Panc1 (cell line): ENCODE measurements around the gene PTBP3. TPM values are rescaled to one million over a fixed set of nuclear protein-coding genes. Genes with fewer than 3 reads are reported as not detected.

Experiments
- ATAC-seq: fragments of 200-7000 bp; cut with Tn5 transposase; 2 replicates; pipeline ENCODE4 v1.9.1; 2020; ENCODE audit warnings: mild to moderate bottlenecking, moderate library complexity
- BruUV-seq: library from RNA; stranded (reverse); fragments of 400-500 nt; replicated peaks from 2 replicates; lab custom pipeline; 2021; lab: Mats Ljungman, UMichigan
- CTCF ChIA-PET: fragments of 300-600 bp; sonication (Branson Sonifier 250); formaldehyde crosslinking; loops from one replicate; lab custom pipeline; 2022; ENCODE audit warnings: antibody characterized with exemption; lab: Charles Lee
- POLR2A ChIA-PET: fragments of 300-600 bp; sonication (Branson Sonifier 250); formaldehyde crosslinking; loops from one replicate; lab custom pipeline; 2022; ENCODE audit warnings: antibody characterized with exemption; lab: Charles Lee
- DNase-seq: peaks from one replicate; pipeline ENCODE4 v3.0.0-alpha.2; 2010; ENCODE audit warnings: low read depth, low spot score
- H3K27ac ChIP-seq: 2 replicates; pipeline ENCODE4 v1.5.1; 2011; ENCODE audit warnings: mild to moderate bottlenecking, low read length, inconsistent platforms
- H3K27me3 ChIP-seq: fragments of 200-500 bp; sonication (Bioruptor generic); 2 replicates; pipeline ENCODE4 v1.6.0; 2014; ENCODE audit warnings: low read length, inconsistent platforms; ENCODE audit not compliant: control insufficient read depth, insufficient read depth
- H3K36me3 ChIP-seq: fragments of 200-500 bp; sonication (Bioruptor generic); 2 replicates; pipeline ENCODE4 v1.5.1; 2014; ENCODE audit warnings: inconsistent platforms, mild to moderate bottlenecking, low read length, moderate library complexity; ENCODE audit not compliant: control insufficient read depth, insufficient read depth
- H3K4me1 ChIP-seq: 2 replicates; pipeline ENCODE4 v1.5.1; 2011; ENCODE audit warnings: inconsistent platforms, mild to moderate bottlenecking, low read length, moderate library complexity; ENCODE audit not compliant: control insufficient read depth, insufficient read depth
- H3K4me3 ChIP-seq, 2 experiments: 2 replicates each; pipeline ENCODE4 v1.5.1; 2011 to 2012; ENCODE audit warnings: low read depth in 2 of 2, low read length in 2 of 2, mild to moderate bottlenecking in 2 of 2, inconsistent platforms in 1 of 2, moderate library complexity in 1 of 2
- H3K9me3 ChIP-seq: fragments of 200-500 bp; sonication (Bioruptor generic); 2 replicates; pipeline ENCODE4 v1.5.1; 2014; ENCODE audit warnings: low read depth, mild to moderate bottlenecking, inconsistent platforms, low read length, moderate library complexity; ENCODE audit not compliant: control insufficient read depth, insufficient read depth
- POLR2AphosphoS5 ChIP-seq: IDR thresholded peaks from 2 replicates; pipeline ENCODE4 v1.6.1; 2012; ENCODE audit warnings: mild to moderate bottlenecking, low read depth, low read length, moderate library complexity
- SIN3A ChIP-seq: IDR thresholded peaks from 2 replicates; pipeline ENCODE4 v1.6.1; 2012; ENCODE audit warnings: low read depth, mild to moderate bottlenecking, low read length, moderate library complexity, borderline replicate concordance; ENCODE audit not compliant: insufficient read depth
- TCF7L2 ChIP-seq: IDR thresholded peaks from 2 replicates; pipeline ENCODE4 v1.6.1; 2011; ENCODE audit warnings: mild to moderate bottlenecking, low read depth, low read length, inconsistent platforms
- in situ Hi-C: cut with HindIII; loops from 2 replicates; pipeline ENCODE4 v1.10.0; 2016; ENCODE audit warnings: low sequenced_read_pairs, low pct_unique_long_range_greater_than_20kb
- intact Hi-C: fragments of 100-400 bp; cut with micrococcal nuclease; formaldehyde crosslinking; loops from one replicate; pipeline ENCODE4 v1.10.0; 2022; ENCODE audit not compliant: unreplicated experiment
- total RNA-seq: library from RNA; stranded (reverse); gene quantifications from one replicate; pipeline ENCODE4 v1.2.1, GENCODE V29; 2021; ENCODE audit not compliant: unreplicated experiment
- TF ChIP-seq, protein P1 (sequence below): fragments of 450-650 bp; IDR thresholded peaks from 2 replicates; pipeline ENCODE4 v1.5.1; 2017; ENCODE audit warnings: mild to moderate bottlenecking
- TF ChIP-seq, protein P2 (sequence below), 2 experiments: IDR thresholded peaks; 2 replicates each; pipeline ENCODE4 v1.6.1; 2011 to 2012; ENCODE audit warnings: low read depth in 2 of 2, control low read depth in 1 of 2, low read length in 1 of 2, mild to moderate bottlenecking in 1 of 2, moderate library complexity in 1 of 2; ENCODE audit not compliant: insufficient read depth in 1 of 2

The PTBP3 gene
- total RNA-seq, 1 experiment from 2014 or later = 82.5 TPM

DNA sequence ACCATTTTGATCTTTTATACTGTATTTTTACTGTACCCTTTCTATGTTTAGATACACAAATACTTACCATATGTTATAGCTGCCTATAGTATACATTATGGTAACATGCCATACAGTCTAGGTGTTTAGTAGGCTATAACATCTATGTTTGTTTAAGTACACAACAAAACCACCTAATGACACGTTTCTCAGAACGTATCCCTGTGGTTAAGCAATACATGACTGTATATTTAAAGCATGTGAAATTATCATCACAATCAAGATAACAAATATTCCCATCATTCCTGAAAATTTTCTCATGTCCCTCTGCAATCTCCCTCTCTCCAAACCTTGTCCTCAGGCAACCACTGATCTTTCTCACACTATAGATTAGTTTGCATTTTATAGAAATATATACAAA lies 91.9 kb downstream of the PTBP3 start:
- no peak for DNase-seq
- no TSS peak for BruUV-seq

DNA sequence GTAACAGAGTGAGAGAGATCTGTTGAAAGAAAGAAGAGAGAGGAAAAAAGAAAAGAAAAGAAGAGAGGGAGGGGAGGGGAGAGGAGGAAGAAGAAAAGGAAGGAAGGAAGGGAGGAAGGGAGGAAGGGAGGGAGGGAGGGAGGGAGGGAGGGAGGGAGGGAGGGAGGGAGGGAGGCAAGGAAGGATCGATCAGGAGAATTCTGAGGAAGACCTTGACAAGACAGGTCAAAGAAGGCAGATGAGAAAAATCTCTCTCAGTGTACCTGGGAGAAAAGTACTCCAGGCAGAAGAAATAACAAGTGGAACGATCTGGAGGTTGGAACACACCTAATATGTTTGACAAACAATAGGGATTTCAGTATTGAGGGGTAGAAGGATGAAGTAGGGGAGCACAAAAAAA lies 93.7 kb downstream of the PTBP3 start:
- BruUV-seq = no TSS peak
- ATAC-seq (no peak), DNase-seq (no peak)
- Histone ChIP-seq H3K4me1 (no peaks in the 10 kb centered on the region), H3K9me3 (no peaks in the 10 kb centered on the region), H3K36me3 (no peaks in the 10 kb centered on the region), H3K27ac (no peak overlapping the region), H3K27me3 (no peaks in the 10 kb centered on the region), H3K4me3 (no peak overlapping the region)
- CTCF ChIA-PET = no interaction called here
- intact Hi-C loops = no loop called here
- in situ Hi-C loops = no loop called here
- POLR2A ChIA-PET = no interaction called here
- TF ChIP-seq, protein P1, sequence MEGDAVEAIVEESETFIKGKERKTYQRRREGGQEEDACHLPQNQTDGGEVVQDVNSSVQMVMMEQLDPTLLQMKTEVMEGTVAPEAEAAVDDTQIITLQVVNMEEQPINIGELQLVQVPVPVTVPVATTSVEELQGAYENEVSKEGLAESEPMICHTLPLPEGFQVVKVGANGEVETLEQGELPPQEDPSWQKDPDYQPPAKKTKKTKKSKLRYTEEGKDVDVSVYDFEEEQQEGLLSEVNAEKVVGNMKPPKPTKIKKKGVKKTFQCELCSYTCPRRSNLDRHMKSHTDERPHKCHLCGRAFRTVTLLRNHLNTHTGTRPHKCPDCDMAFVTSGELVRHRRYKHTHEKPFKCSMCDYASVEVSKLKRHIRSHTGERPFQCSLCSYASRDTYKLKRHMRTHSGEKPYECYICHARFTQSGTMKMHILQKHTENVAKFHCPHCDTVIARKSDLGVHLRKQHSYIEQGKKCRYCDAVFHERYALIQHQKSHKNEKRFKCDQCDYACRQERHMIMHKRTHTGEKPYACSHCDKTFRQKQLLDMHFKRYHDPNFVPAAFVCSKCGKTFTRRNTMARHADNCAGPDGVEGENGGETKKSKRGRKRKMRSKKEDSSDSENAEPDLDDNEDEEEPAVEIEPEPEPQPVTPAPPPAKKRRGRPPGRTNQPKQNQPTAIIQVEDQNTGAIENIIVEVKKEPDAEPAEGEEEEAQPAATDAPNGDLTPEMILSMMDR = no peak
- TF ChIP-seq SIN3A (no peak), TCF7L2 (no peak), POLR2AphosphoS5 (no peak)
- TF ChIP-seq, protein P2, sequence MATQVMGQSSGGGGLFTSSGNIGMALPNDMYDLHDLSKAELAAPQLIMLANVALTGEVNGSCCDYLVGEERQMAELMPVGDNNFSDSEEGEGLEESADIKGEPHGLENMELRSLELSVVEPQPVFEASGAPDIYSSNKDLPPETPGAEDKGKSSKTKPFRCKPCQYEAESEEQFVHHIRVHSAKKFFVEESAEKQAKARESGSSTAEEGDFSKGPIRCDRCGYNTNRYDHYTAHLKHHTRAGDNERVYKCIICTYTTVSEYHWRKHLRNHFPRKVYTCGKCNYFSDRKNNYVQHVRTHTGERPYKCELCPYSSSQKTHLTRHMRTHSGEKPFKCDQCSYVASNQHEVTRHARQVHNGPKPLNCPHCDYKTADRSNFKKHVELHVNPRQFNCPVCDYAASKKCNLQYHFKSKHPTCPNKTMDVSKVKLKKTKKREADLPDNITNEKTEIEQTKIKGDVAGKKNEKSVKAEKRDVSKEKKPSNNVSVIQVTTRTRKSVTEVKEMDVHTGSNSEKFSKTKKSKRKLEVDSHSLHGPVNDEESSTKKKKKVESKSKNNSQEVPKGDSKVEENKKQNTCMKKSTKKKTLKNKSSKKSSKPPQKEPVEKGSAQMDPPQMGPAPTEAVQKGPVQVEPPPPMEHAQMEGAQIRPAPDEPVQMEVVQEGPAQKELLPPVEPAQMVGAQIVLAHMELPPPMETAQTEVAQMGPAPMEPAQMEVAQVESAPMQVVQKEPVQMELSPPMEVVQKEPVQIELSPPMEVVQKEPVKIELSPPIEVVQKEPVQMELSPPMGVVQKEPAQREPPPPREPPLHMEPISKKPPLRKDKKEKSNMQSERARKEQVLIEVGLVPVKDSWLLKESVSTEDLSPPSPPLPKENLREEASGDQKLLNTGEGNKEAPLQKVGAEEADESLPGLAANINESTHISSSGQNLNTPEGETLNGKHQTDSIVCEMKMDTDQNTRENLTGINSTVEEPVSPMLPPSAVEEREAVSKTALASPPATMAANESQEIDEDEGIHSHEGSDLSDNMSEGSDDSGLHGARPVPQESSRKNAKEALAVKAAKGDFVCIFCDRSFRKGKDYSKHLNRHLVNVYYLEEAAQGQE (IDR thresholded peaks at IDR 0.05; ENCODE audit: insufficient read depth in 1 of 2, low read depth in 2 of 2, low read length in 1 of 2) = no peak

More for the DNA sequence above, 91.9 kb downstream of the PTBP3 start:
- intact Hi-C loops = no loop called here
- Histone ChIP-seq H3K27ac (no peak overlapping the region), H3K4me1 (no peaks in the 10 kb centered on the region), H3K9me3 (no peaks in the 10 kb centered on the region), H3K36me3 (no peaks in the 10 kb centered on the region), H3K27me3 (no peaks in the 10 kb centered on the region), H3K4me3 (no peak overlapping the region)
- TF ChIP-seq, protein P2 (IDR thresholded peaks at IDR 0.05; ENCODE audit: insufficient read depth in 1 of 2, low read depth in 2 of 2, low read length in 1 of 2) = no peak
- TF ChIP-seq POLR2AphosphoS5 (no peak), TCF7L2 (no peak), SIN3A (no peak)
- TF ChIP-seq, protein P1 = no peak
- ChIA-PET POLR2A (no interaction called here), CTCF (no interaction called here)
- in situ Hi-C loops = no loop called here
- ATAC-seq = no peak
